Fibroblast of mammary gland (primary cell): ENCODE data around the gene PNN.
"Not testable (repeated sequence)": the region's sequence is repeated elsewhere in the genome, so short reads cannot be mapped to it uniquely, and the experiment has no call there.

Experiments
- DNase-seq: peaks from one replicate; pipeline ENCODE4 v3.0.0-alpha.2; 2010; ENCODE audit warnings: low read depth
- H3K4me3 ChIP-seq: 2 replicates; pipeline ENCODE4 v1.5.1; 2011; ENCODE audit warnings: low read depth, mild to moderate bottlenecking, low read length, moderate library complexity; ENCODE audit not compliant: control insufficient read depth
- CTCF ChIP-seq: conservative IDR thresholded peaks from 2 replicates; pipeline ENCODE4 v1.5.1; 2011; ENCODE audit warnings: low read depth, low read length, inconsistent platforms; ENCODE audit not compliant: control insufficient read depth, insufficient read depth

The PNN gene

GRCh38 chr14:39230416-39231035, 55.5 kb downstream of the PNN start:
- H3K4me3 ChIP-seq = no peak overlapping the region
- DNase-seq = peak; percentile 52
- no peak for TF ChIP-seq CTCF

- peak; percentile 19 for TF ChIP-seq CTCF
- DNase-seq = peak; percentile 69
- H3K4me3 ChIP-seq = not testable (repeated sequence)
These were observed 56.9 kb downstream of the PNN start for GRCh38 chr14:39231751-39232553.
